Right kidney (tissue), 9 donors: Measurements from ENCODE around the gene UBE2I.
"Not testable (repeated sequence)": the region's sequence is repeated elsewhere in the genome, so short reads cannot be mapped to it uniquely, and the experiment has no call there.

Experiments
- DNase-seq: peaks from one replicate; pipeline ENCODE4 v3.0.0-alpha.2; 2016
- long read RNA-seq, 8 donors: transcript quantifications; one replicate each; lab custom pipeline, GENCODE V29; 2026

The UBE2I gene
- long read RNA-seq, donor 1, transcript UBE2I-204 (8 exons, 3,109 nt) = minor isoform, 5 of 132 reads
- long read RNA-seq, donor 1, transcript UBE2I-203 (7 exons, 2,976 nt) = major isoform, 104 of 132 reads
- long read RNA-seq, donor 1, partial matches to known transcripts = 8 of 132 reads
- long read RNA-seq, donor 1, other reads (novel, unspliced or antisense) = 0 of 132 reads
- long read RNA-seq, donor 2, transcript UBE2I-219 (3 exons, 498 nt) = minor isoform, 5 of 98 reads
- long read RNA-seq, donor 2, transcript UBE2I-203 (7 exons, 2,976 nt) = major isoform, 57 of 98 reads
- long read RNA-seq, donor 2, partial matches to known transcripts = 24 of 98 reads
- long read RNA-seq, donor 2, other reads (novel, unspliced or antisense) = 5 of 98 reads
- long read RNA-seq, donor 3, transcript UBE2I-203 (7 exons, 2,976 nt) = major isoform, 43 of 70 reads
- long read RNA-seq, donor 3, transcript UBE2I-219 (3 exons, 498 nt) = minor isoform, 8 of 70 reads
- long read RNA-seq, donor 3, partial matches to known transcripts = 9 of 70 reads
- long read RNA-seq, donor 3, other reads (novel, unspliced or antisense) = 0 of 70 reads
- long read RNA-seq, donor 4, transcript UBE2I-203 (7 exons, 2,976 nt) = major isoform, 77 of 116 reads
- long read RNA-seq, donor 4, transcript UBE2I-212 (1 exons, 2,642 nt) = minor isoform, 12 of 116 reads
- long read RNA-seq, donor 4, transcript UBE2I-219 (3 exons, 498 nt) = minor isoform, 6 of 116 reads
- long read RNA-seq, donor 4, partial matches to known transcripts = 14 of 116 reads
- long read RNA-seq, donor 4, other reads (novel, unspliced or antisense) = 0 of 116 reads
- long read RNA-seq, donor 5, transcript UBE2I-203 (7 exons, 2,976 nt) = major isoform, 93 of 121 reads
- long read RNA-seq, donor 5, partial matches to known transcripts = 11 of 121 reads
- long read RNA-seq, donor 5, other reads (novel, unspliced or antisense) = 0 of 121 reads
- long read RNA-seq, donor 6, transcript UBE2I-203 (7 exons, 2,976 nt) = major isoform, 75 of 129 reads
- long read RNA-seq, donor 6, transcript UBE2I-212 (1 exons, 2,642 nt) = minor isoform, 5 of 129 reads
- long read RNA-seq, donor 6, transcript UBE2I-219 (3 exons, 498 nt) = minor isoform, 8 of 129 reads
- long read RNA-seq, donor 6, partial matches to known transcripts = 33 of 129 reads
- long read RNA-seq, donor 6, other reads (novel, unspliced or antisense) = 0 of 129 reads
- long read RNA-seq, donor 7 = 0 reads
- long read RNA-seq, donor 8, transcript UBE2I-203 (7 exons, 2,976 nt) = major isoform, 61 of 93 reads
- long read RNA-seq, donor 8, partial matches to known transcripts = 22 of 93 reads
- long read RNA-seq, donor 8, other reads (novel, unspliced or antisense) = 0 of 93 reads

- peak; percentile 100 for DNase-seq
Measured at GRCh38 chr16:1308977-1309885, at the start of gene UBE2I. Gene UBE2I, plus strand, starts transcription at chr16:1309636. Its CDS starts 4,395 bp downstream, at chr16:1314031.

GRCh38 chr16:1259760-1260068 lies 49.7 kb upstream of the UBE2I start:
- DNase-seq = no peak

- DNase-seq = no peak
Measured at GRCh38 chr16:1260101-1260680, 49.2 kb upstream of the UBE2I start.

GRCh38 chr16:1261131-1261892 lies 48.1 kb upstream of the UBE2I start:
- DNase-seq = no peak

- no peak for DNase-seq
Measured at GRCh38 chr16:1262210-1262845, 47.1 kb upstream of the UBE2I start.

- no peak for DNase-seq
Measured at GRCh38 chr16:1262846-1263221, 46.6 kb upstream of the UBE2I start.

GRCh38 chr16:1263591-1264344 lies 45.7 kb upstream of the UBE2I start:
- no peak for DNase-seq

- DNase-seq = no peak
Measured at GRCh38 chr16:1264345-1265089, 44.9 kb upstream of the UBE2I start.

GRCh38 chr16:1265090-1265630 lies 44.3 kb upstream of the UBE2I start:
- DNase-seq = no peak

GRCh38 chr16:1265826-1266225 lies 43.6 kb upstream of the UBE2I start:
- no peak for DNase-seq

- DNase-seq = not testable (repeated sequence)
Measured at GRCh38 chr16:1269418-1269817, 40.0 kb upstream of the UBE2I start.

- DNase-seq = no peak
Measured at GRCh38 chr16:1271380-1271723, 38.1 kb upstream of the UBE2I start.

- peak; percentile 47 for DNase-seq
Measured at GRCh38 chr16:1271724-1272413, 37.6 kb upstream of the UBE2I start.

GRCh38 chr16:1272453-1273198 lies 36.8 kb upstream of the UBE2I start:
- peak; percentile 13 for DNase-seq

GRCh38 chr16:1273816-1274215 lies 35.6 kb upstream of the UBE2I start:
- no peak for DNase-seq

GRCh38 chr16:1274767-1275166 lies 34.7 kb upstream of the UBE2I start:
- no peak for DNase-seq
